NCI-H82 treated with DMSO at 0.1 percent for 48 hours (cell line): ENCODE data around the gene GATB.

Experiments
- DNase-seq: peaks from one replicate; lab custom pipeline; 2025; ENCODE audit not compliant: unreplicated experiment; lab: John Stamatoyannopoulos, UW

GATB gene

GRCh38 chr4:151702256-151702655 lies 58.6 kb downstream of the GATB start:
- no peak for DNase-seq

GRCh38 chr4:151700566-151701316 lies 60.1 kb downstream of the GATB start:
- no peak for DNase-seq

DNA sequence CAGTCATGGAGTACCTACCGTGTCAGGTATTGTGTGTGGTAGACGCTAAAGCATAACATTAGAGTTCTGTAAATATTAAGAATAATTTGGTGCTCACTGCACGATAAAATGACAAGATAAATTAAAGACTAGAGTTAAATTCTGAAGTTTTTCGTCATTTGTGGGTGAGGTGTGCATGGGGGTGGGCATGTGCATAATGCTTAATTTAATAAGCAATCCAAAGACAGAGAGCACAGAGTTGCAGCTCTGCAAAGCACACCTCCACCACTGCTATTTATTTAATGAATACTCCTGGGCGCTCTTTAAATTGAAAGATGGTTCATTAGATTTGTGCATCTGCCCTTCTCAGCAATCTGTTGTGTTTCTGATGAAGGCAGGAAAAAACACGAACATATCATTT lies 62.6 kb downstream of the GATB start:
- no peak for DNase-seq

DNA sequence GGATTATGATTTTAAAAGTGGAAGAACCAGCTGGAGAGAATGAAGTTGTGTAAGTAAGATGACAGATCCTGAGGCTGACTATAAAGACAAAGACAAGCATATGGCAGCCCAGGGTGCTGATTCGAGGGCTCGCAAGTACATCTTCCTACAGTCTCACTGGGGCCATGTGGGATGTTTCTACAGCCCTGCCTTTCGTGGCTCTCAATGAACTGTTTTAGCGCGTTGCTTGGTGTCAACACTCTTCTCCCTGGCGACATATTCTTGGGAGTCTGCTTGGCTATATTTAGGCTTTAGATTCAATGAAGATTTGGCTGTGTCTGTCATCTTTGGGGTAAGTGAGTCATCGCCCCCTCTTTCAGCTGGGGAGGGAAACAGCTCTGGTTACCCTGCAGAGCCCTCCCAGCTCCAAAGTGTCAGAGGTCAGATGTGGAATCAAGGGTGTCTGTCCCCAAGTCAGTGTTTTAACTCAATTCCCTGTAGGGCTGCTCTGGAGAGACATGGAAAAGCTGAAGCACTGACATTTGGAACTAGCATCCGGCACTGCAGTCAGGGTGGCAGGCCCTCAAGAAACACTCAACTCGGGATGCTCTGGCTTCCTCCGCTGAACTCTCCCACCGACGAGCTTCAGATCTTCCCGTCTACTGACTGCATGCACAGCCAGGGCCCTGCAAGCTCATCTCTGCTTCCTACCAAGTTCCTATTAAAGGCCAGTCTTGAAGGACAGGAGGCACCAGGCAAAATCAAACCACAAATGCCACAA lies 65.7 kb downstream of the GATB start:
- no peak for DNase-seq

DNA sequence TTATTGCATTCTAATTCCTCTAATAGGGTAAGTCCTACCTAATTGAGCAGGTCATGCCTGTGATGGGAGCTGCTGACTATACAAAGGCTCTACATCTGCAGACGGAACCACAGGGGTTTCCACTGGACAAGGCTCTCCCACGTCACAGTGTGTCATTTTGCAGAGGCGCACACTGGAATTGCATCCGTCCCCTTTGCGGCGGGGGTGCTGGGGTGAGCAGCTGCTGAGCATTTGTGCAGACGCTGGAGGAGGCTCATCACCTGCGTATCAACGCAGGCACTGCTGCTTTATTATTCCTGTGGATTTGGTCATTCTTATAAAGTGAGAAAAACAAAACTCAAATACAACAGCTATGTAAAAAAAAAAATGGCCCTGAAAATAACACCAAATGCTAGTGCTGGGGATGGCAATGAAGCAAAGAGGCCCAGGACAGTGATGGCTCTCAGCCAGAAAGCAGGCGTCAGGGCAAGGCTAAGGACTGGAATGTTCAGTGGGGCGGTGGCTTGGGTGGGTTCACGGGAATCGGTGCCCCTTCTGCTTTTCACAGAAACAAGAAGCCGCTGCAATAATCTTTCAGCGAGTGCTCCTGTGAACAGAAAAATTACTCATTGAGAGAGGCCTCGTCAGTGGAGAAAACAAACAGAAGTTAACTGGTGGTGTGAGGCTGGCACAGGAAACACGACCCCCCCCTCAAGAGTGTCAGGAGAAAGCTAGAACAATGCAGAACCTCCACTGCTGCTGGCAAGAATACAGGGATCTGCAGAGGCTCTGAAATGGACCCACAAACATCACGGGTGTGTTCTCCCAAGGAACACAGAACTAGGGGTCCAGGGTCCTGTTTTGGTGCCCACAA lies 67.8 kb downstream of the GATB start:
- no peak for DNase-seq

DNA sequence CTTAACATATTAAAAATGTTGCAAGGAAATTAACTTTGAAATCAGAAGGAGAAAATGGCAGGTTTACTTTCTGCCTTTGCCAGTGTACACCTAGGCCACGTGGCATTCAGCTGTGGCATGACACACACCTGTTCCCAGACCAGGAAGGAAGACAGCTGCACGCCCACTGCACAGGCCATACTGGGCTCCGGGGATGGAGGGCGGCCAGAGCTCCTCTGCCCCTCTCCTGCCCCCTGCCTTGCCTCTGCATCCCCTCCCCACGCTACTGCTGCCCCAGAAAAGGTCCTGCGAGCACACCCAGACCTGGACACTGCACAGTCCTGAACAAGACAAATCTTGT lies 68.4 kb downstream of the GATB start:
- no peak for DNase-seq

DNA sequence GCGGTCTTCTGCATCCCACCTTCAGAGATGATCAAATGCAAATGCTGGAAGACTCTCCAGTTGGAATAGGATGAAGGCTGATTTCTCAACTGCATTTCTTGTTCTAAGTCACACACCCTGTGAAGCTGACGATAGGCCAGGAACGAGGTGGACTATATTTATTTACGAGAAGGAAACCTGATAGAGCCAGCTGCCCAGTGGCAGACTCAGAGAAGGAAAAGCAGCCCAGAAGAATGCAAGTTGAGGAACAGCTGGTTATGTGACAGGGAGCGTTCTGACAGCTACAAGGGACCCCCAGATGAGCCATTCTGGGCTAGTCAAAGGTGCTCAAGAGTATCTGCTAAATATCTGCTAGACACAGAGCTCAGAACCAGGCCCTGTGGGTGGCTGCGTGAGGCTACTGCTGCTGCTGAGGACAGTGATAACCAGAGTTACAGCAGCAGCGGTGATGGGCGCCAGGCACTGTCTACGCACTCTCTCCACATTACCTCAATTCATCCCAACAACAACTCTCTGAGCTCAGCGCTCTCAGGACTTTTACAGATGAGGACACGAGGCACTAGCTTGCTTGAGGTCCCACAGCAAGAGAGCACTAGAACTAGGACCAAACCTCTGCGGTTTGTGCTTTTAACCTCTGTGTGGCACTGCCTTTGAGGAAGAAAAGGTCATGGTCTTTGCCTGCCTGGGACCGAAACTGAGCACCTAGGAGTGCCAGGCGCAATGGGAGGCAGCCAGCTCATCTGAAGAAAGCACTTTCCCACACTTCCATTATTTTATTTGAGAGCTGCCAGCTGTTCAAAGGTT lies 69.0 kb downstream of the GATB start:
- no peak for DNase-seq

DNA sequence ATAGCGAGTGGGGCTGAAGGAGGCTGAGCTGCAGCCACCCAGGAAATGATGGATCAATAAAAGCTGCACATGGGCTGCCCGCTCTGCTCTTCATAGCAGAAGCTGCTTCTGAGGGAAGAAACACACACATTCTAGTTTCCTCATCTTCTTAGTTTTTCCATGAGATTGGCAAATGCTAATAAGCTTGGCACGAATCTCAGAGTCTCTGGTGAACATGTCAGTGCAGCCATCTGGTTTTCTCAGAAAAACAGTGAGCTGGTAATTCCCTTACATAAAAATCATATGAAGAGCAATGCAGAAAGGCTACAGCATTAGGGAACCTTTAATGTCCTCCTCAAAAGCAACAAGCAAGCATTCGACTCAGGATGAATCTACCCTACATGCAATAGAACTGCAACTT lies 69.9 kb downstream of the GATB start:
- DNase-seq: no peak

DNA sequence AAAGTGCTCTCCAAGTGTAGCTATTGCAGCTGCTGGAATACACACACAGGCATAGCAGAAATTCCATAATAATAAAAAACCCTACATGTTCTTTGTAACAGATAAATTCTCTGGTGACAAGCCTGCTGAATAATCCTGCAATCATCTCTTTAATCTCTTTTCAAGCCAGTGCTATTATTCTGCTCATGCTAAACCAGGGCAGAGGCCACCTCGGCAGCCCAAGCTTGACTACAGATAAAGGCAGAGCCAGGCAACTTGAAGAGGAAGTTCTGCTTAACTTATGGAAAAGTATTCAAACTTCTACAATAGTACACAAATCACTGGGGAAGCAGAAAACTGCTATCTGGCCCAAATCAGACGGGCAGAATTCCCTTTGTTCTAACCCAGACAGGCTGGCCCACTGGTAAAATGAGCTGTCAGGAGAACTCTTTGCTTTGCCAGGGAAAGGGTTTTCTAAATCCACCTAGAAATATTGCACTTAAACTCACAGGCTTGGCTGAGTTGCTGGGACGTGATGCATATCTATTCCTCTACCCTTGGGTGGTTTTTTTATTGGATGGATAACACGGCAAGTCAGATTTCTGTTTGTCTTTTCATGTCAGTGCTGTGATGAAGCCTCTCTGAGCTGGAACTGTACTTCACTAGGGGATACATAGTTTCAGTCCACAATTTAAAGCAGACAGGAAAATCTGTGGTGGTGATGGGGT lies 70.5 kb downstream of the GATB start:
- no peak for DNase-seq

DNA sequence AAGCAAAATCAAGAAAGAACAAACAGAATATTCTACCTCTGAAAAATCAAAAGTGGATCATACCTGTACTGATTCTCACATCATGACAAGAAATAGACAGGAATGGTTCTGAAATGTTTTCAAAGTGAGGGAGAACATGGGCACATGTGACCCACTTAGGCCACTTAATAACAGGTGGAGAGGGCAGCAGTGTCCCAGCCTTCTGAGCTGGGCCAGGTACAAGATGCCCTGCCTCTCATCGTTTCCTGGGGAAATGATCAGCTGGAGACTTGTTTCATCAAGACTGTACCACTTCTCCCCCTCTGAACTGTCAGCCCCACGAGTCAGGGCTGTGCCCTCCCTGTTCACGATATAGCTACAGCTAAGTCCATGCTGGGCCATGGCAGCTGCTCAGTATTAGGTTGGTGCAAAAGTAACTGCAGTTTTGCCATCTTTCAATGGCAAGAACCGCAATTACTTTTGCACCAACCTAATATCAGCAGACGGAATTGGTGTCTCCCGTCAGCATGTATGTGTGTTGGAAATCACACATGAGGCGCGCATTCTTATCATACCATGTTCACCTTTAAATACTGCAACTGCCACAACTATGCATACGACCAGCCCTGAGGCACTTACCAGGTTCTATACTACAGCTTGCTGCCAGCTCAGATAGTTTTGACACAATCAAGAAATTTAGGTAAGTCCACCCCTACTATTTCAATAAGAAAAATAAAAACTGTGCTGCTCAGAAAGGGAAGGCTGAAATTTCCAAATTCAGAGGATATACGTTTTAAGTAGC lies 71.4 kb downstream of the GATB start:
- no peak for DNase-seq

GRCh38 chr4:151688785-151689043 lies 72.1 kb downstream of the GATB start:
- no peak for DNase-seq

DNA sequence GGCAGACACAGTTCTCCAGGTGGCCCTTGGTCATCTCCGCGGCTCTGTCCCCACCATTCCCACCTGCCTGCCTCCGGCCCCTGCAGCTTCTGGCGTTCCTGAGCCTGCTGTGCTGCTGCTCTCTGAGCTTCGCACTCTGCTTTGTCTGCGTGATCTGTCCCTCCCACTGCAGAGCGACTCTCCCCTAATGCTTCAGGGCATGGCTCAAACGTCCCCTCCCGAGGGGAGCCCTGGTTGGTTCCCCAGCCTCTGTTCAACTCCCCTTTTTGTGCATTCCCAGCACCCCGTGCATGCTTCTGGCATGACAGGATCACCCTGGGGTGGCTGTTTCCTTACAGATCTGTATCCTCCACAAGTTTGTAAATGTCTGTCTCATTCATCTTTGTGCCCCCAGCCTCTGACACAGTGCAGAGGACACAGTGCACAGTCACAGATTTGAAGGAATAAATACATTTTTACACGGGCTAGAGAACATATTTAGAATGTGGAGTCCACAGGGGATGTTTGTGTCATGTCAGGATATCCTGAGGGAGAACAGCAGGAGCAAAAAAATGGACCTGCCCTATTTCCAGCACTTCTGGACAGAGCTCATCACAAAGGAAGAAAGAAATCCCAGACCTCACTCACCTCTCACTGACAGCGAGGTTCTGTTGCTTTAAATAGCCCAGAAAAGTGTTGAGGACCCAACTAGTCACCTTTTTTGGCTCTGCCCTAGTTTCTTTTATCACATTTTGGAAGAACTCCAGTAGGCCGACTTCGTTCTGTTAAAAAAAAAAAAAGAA lies 72.6 kb downstream of the GATB start:
- DNase-seq: no peak

GRCh38 chr4:151687021-151687640 lies 73.7 kb downstream of the GATB start:
- DNase-seq: no peak

DNA sequence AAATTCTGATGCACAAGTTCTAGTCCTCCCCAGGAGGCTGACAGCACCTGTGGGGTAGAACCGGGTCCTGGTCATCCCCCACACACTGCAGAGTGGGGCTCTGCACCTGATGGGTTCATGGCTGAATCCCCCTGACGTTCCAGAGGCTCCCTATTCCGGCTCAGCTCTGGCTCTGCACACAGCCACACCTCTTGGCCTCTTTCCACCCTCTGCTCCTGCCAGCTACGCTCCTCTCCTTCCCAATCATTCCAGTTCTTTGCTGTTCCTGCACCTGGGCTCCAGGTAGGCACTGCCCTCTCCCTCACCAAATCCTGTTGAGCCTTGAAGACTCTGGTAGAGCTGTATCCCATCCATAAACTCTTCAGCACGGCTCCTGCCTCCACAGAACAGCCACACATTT lies 75.5 kb downstream of the GATB start:
- DNase-seq: no peak

DNA sequence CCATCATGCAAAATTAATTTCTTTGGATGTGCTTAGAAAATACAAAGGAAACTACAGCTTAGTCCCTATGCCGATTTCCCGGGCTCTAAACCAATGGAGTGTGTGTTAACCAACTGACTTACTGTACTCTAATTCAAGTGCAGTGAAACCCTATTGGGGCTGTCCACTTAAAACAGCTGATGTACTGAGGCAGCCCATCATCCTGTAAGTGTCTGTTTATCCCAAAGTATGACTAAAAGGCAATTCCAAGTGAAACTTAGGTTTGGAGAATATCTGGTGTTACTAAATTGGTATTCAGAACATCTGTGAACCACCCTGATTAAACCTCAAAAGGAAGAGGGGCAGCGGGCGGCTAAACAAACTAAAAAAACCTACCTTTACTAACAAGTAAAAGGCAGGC lies 79.7 kb downstream of the GATB start:
- no peak for DNase-seq

- no peak for DNase-seq
Observed at GRCh38 chr4:151679231-151679630, 81.6 kb downstream of the GATB start.

- DNase-seq: no peak
Observed at GRCh38 chr4:151678048-151678872, 82.5 kb downstream of the GATB start.

GRCh38 chr4:151677193-151677592 lies 83.6 kb downstream of the GATB start:
- no peak for DNase-seq
